GM23248 (cell line): ENCODE measurements around the gene PRSS3.

Experiments used
- EZH2 ChIP-seq: fragments of 200-600 bp; sonication (generic); IDR thresholded peaks from 2 replicates; pipeline ENCODE4 v1.6.1; 2018; ENCODE audit warnings: antibody characterized with exemption, mild to moderate bottlenecking; ENCODE audit not compliant: insufficient read depth, poor library complexity, severe bottlenecking
- EZH2phosphoT487 ChIP-seq: fragments of 200-600 bp; sonication (generic); IDR thresholded peaks from 2 replicates; pipeline ENCODE4 v1.6.1; 2018; ENCODE audit warnings: antibody characterized with exemption, moderate library complexity, mild to moderate bottlenecking, low read depth; ENCODE audit not compliant: insufficient read depth

DNA sequence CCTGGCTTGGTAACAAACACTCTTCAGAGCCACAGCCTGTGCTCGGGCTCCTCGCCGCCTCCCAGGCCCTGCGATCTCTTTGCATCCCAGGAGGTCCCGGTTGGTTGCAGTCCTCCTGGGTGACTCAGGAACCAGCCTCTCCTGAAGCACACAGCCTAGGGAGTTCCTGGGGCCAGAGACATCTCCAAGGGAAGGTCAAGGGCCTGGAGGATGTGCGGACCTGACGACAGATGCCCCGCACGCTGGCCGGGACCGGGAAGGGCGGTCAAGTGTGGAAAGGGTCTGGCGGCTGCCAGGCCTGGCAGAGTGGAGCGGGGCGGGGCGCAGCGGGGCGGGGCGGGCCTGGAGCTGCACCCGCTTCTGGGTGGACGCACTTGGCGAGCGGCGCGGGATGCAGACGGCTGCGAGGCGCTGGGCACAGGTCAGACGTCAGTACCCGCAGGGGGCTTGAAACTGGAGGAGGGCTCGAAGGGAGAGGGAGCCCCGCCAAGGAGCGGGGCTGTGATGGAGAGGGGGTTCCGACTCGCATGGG is 45.0 kb upstream of the PRSS3 start:
- TF ChIP-seq EZH2 (no peak), EZH2phosphoT487 (no peak)
